Hepatocyte (in vitro differentiated cells): ENCODE measurements around the gene MYO1D.

ENCODE experiments used
- CTCF ChIP-seq: fragments of 200-600 bp; sonication (generic); IDR thresholded peaks from 2 replicates; pipeline ENCODE4 v1.5.1; 2016; ENCODE audit warnings: antibody characterized with exemption, mild to moderate bottlenecking; ENCODE audit not compliant: poor library complexity
- EZH2 ChIP-seq: fragments of 200-600 bp; sonication (generic); IDR thresholded peaks from 2 replicates; pipeline ENCODE4 v1.6.1; 2016; ENCODE audit warnings: antibody characterized with exemption, mild to moderate bottlenecking, borderline replicate concordance
- EZH2phosphoT487 ChIP-seq: fragments of 200-600 bp; sonication (generic); IDR thresholded peaks from one replicate; pipeline ENCODE4 v1.6.1; 2018; ENCODE audit warnings: antibody characterized with exemption, mild to moderate bottlenecking, low read depth, moderate library complexity; ENCODE audit not compliant: unreplicated experiment, severe bottlenecking

GRCh38 chr17:32915245-32915644 is 38.3 kb upstream of the MYO1D start:
- TF ChIP-seq CTCF (no peak), EZH2 (no peak), EZH2phosphoT487 (no peak)
